ENCODE results near the gene ARHGAP24. TPM values are rescaled to one million over a fixed set of nuclear protein-coding genes. Genes with fewer than 3 reads are reported as not detected.

Gene ARHGAP24
- total and polyA plus RNA-seq, 3 donors from 2014 or later, result 5.7 to 9.9 (median 9.4) TPM

DNA sequence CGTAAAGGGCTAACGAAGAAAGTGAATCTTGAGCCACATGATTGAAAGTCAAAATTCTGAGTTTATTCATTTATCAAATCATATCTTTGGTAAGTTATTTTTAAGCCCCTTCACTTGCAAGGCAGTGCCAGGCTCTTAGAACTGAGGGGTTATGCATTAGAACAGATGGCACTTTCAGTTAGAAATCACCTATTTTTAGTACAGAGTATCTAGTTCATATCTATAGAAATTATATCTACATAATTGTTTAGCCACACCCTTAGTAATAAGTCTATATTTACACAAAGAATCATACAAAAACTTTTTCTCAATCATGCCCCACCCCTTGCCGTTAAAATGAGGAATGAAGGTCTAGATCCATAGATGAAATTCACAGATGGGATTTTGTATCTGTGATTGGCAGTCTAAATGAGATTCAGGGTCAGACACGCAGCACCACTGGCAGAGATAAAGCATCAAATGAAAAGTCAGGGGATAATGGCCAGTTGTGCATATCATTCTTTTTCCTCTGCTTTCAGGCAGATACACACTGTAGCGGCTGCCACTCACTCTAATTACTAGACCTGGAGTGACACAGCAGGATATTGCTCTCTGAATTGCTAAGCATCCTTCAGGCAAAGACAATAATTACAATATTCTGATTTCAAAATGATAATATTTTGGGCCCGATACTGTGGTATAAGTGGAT is 444.4 kb downstream of the ARHGAP24 start:
- Histone ChIP-seq H3K27ac (no peak overlapping the region), H3K9me3 (no peaks in the 10 kb centered on the region), H3K4me1 (no peaks in the 10 kb centered on the region), H3K27me3 (no peaks in the 10 kb centered on the region), H3K4me3 (no peak overlapping the region), H3K36me3 (ENCODE audit: low read depth, missing control alignments) (no peaks in the 10 kb centered on the region)
- WGBS, 2 donors, result 93% methylated on average over 6 of the region's 6 CpGs
- DNase-seq, result no peak
- TF ChIP-seq, protein P1, sequence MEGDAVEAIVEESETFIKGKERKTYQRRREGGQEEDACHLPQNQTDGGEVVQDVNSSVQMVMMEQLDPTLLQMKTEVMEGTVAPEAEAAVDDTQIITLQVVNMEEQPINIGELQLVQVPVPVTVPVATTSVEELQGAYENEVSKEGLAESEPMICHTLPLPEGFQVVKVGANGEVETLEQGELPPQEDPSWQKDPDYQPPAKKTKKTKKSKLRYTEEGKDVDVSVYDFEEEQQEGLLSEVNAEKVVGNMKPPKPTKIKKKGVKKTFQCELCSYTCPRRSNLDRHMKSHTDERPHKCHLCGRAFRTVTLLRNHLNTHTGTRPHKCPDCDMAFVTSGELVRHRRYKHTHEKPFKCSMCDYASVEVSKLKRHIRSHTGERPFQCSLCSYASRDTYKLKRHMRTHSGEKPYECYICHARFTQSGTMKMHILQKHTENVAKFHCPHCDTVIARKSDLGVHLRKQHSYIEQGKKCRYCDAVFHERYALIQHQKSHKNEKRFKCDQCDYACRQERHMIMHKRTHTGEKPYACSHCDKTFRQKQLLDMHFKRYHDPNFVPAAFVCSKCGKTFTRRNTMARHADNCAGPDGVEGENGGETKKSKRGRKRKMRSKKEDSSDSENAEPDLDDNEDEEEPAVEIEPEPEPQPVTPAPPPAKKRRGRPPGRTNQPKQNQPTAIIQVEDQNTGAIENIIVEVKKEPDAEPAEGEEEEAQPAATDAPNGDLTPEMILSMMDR (IDR thresholded peaks at IDR 0.05), result no peak
- no peak for TF ChIP-seq POLR2A (IDR thresholded peaks at IDR 0.05)
- intact Hi-C loops (cut with DNase I; ENCODE audit: low total_unique reads), result no loop called here

DNA sequence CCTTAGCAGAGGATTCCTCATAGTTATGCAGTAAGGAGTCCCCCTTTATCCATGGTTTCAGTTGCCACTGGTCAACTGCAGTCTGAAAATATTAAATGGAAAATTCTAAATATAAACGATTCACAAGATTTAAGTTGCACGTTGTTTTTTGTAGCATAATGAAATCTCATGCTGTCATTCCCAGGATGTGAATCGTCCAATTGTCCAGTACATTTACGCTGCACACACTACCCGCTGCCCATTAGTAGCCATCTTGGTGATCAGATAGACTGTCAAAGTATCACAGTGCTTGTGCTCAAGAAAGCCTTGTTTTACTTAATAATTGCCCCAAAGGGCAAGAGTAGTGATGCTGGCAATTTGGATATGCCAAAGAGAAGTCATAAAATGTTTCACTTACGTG is 450.1 kb downstream of the ARHGAP24 start:
- TF ChIP-seq, protein P1 (IDR thresholded peaks at IDR 0.05), result no peak
- TF ChIP-seq POLR2A (IDR thresholded peaks at IDR 0.05), result no peak
- 91 to 95% methylated on average over 6 of the region's 6 CpGs for WGBS, 2 donors
- DNase-seq, result no peak

DNA sequence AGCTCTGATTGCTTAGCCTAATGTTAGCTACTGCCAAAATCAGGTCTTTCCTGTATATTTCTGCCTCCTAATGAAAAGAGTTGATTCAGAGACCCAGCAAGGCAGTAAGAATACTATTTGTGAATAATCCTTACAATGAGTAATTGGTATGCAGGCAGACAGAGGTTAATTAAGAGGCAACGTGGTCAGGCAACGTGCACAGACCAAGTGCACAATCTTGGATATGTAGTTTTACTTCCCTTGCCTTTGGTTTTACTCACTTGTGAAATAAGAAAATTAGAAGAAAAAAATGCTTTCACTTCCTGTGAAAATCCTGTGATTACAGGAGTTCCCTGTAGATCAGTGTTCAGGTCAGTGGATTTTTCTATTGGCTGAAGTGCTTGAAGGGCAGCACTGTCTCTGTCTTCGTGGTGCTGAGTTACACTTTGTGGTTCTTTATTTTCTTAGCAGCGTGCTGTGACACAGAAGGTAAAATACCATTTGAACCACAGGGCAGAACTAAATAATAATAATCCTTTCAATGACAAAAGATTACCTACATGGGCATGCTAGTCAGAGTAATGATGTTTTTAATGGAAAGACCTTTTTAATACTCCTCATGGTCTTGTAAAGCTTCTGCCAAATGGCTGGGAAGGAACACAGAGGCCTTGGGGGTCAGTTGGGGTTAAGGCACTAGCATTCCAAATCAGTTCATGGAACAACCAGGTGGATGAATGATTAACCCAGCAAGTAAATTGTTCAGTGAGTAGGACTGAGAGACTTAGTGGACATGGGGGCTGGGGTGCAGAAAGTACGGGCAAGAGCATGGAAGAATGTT is 454.0 kb downstream of the ARHGAP24 start:
- Histone ChIP-seq H3K27me3 (no peaks in the 10 kb centered on the region), H3K4me3 (no peak overlapping the region), H3K9me3 (no peaks in the 10 kb centered on the region), H3K4me1 (no peaks in the 10 kb centered on the region), H3K27ac (no peak overlapping the region), H3K36me3 (ENCODE audit: low read depth, missing control alignments) (no peaks in the 10 kb centered on the region)
- no peak for TF ChIP-seq POLR2A (IDR thresholded peaks at IDR 0.05)
- TF ChIP-seq, protein P1 (IDR thresholded peaks at IDR 0.05), result no peak
- intact Hi-C loops (cut with DNase I; ENCODE audit: low total_unique reads), result no loop called here
- DNase-seq, result no peak
- WGBS, 2 donors, result 54 to 64% methylated on average over 5 of the region's 5 CpGs

More for the DNA sequence above, 450.1 kb downstream of the ARHGAP24 start:
- Histone ChIP-seq H3K4me1 (no peaks in the 10 kb centered on the region), H3K4me3 (no peak overlapping the region), H3K9me3 (no peaks in the 10 kb centered on the region), H3K27ac (no peak overlapping the region), H3K36me3 (ENCODE audit: low read depth, missing control alignments) (no peaks in the 10 kb centered on the region), H3K27me3 (no peaks in the 10 kb centered on the region)
- intact Hi-C loops (cut with DNase I; ENCODE audit: low total_unique reads), result no loop called here

DNA sequence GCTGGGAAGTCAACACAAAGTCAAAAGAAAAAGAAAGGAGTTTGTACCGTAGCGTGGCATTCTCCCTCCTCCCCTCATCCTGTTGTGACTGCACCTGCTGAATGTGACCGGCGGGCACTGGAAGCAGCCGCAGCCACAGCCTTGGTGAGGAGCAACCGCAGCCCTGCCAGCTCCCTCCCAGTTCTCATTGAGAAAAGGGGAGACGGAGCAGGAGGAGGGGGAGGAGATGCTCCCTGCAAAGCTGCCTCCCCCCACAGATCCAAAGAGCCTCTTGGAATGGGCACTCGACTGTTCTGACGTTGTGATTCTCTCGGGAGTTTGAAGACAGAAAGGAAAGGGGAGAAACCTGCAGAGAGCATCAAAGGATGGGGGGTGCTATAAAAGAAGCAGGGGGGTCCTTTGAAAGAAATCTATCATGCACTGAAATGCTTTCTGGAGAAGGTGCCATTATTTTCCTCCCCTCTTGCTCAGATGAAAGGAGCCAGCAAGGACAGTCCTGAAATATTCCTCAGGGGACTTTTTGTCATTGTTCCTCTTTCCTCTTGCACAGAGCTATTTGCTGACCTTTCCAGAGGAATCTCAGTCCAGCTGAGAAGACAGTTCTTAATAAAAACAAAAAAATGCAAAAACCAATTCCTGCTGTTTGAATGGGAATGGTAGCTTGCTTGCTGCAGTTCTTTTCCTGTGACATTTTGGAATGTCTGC is 455.2 kb downstream of the ARHGAP24 start:
- H3K36me3 ChIP-seq (ENCODE audit: low read depth, missing control alignments), result no peaks in the 10 kb centered on the region
- H3K27ac ChIP-seq, result peak overlapping the region in 1 of 2 donors; percentile 63
- no peaks in the 10 kb centered on the region for H3K27me3 ChIP-seq
- no peak for TF ChIP-seq POLR2A (IDR thresholded peaks at IDR 0.05)
- WGBS, 2 donors, result 18 to 51% methylated on average over 10 of the region's 10 CpGs
- intact Hi-C loops (cut with DNase I; ENCODE audit: low total_unique reads), result no loop called here
- no peaks in the 10 kb centered on the region for H3K9me3 ChIP-seq
- no peak for DNase-seq
- H3K4me3 ChIP-seq, result peak overlapping the region in 1 of 2 donors; percentile 2
- H3K4me1 ChIP-seq, result no peaks in the 10 kb centered on the region
